H1 (cell line): ENCODE data around the gene RERG. TPM values are rescaled to one million over a fixed set of nuclear protein-coding genes. Genes with fewer than 3 reads are reported as not detected.

Experiments
- CTCF ChIA-PET: fragments of 300-600 bp; sonication (Branson Sonifier 250); formaldehyde crosslinking; loops from one replicate; lab custom pipeline; 2021; ENCODE audit not compliant: partially characterized antibody; lab: Charles Lee
- POLR2A ChIA-PET: fragments of 300-600 bp; sonication (Branson Sonifier 250); formaldehyde crosslinking; loops from one replicate; lab custom pipeline; 2021; ENCODE audit warnings: inconsistent platforms; ENCODE audit not compliant: partially characterized antibody; lab: Charles Lee
- DNase-seq, 2 experiments: peaks; one replicate each; pipeline versions ENCODE4 v3.0.0 to v3.0.0-alpha.2; 2010 to 2022; ENCODE audit warnings: low spot score in 2 of 2, low read depth in 1 of 2, mixed read lengths in 1 of 2
- FAIRE-seq: peaks from 2 replicates; lab custom pipeline; 2011; peaks lifted over from hg19 to GRCh38; lab: Jason Lieb, UNC
- H2AFZ ChIP-seq: 2 replicates; pipeline ENCODE4 v1.8.1; 2012; ENCODE audit warnings: low read length, inconsistent platforms
- H2AK5ac ChIP-seq: 2 replicates; pipeline ENCODE4 v1.6.1; 2013; ENCODE audit warnings: low read depth, low read length
- H2BK120ac ChIP-seq: replicated peaks from 2 replicates; pipeline ENCODE3; 2013; ENCODE audit warnings: low read depth, low read length, inconsistent platforms
- H2BK12ac ChIP-seq: 2 replicates; pipeline ENCODE4 v1.6.1; 2013; ENCODE audit warnings: low read depth, low read length
- H2BK15ac ChIP-seq: 2 replicates; pipeline ENCODE4 v1.6.1; 2013; ENCODE audit warnings: low read length
- H2BK20ac ChIP-seq: 2 replicates; pipeline ENCODE4 v1.6.1; 2013; ENCODE audit warnings: low read length
- H2BK5ac ChIP-seq: 2 replicates; pipeline ENCODE4 v1.6.1; 2013; ENCODE audit warnings: low read depth, low read length
- H3K14ac ChIP-seq: 2 replicates; pipeline ENCODE4 v1.6.1; 2013; ENCODE audit warnings: inconsistent platforms; ENCODE audit not compliant: insufficient read length
- H3K18ac ChIP-seq: 2 replicates; pipeline ENCODE4 v1.6.1; 2013; ENCODE audit warnings: low read length; ENCODE audit errors: extremely low read depth
- H3K23ac ChIP-seq: 2 replicates; pipeline ENCODE4 v1.6.1; 2013; ENCODE audit warnings: inconsistent platforms; ENCODE audit not compliant: insufficient read length
- H3K23me2 ChIP-seq: 2 replicates; pipeline ENCODE4 v1.6.1; 2013; ENCODE audit warnings: low read depth, low read length
- H3K27ac ChIP-seq: 2 replicates; pipeline ENCODE4 v1.6.1; 2011; ENCODE audit warnings: low read depth, low read length, inconsistent platforms
- H3K27me3 ChIP-seq, 4 experiments: replicated peaks in 1 of 4; 1 replicate in 1 of 4; 2 replicates in 3 of 4; pipeline versions ENCODE4 v1.6.1 to v1.8.1; 2011 to 2013; ENCODE audit warnings: low read length in 3 of 4, mild to moderate bottlenecking in 3 of 4, inconsistent platforms in 2 of 4, mixed read lengths in 2 of 4, moderate library complexity in 1 of 4; ENCODE audit not compliant: control insufficient read depth in 3 of 4, insufficient read depth in 3 of 4; ENCODE audit errors: extremely low read depth in 1 of 4
- H3K36me3 ChIP-seq, 4 experiments: 2 replicates each; pipeline versions ENCODE4 v1.6.1 to v1.8.1; 2011 to 2013; ENCODE audit warnings: mild to moderate bottlenecking in 4 of 4, low read length in 3 of 4, moderate library complexity in 2 of 4, control low read depth in 1 of 4, inconsistent platforms in 1 of 4; ENCODE audit not compliant: insufficient read depth in 4 of 4, control insufficient read depth in 2 of 4
- H3K4ac ChIP-seq: replicated peaks from 2 replicates; pipeline ENCODE3; 2013; ENCODE audit warnings: low read length, low read depth, mixed read lengths, inconsistent platforms; ENCODE audit not compliant: insufficient read length
- H3K4me1 ChIP-seq, 4 experiments: replicated peaks in 1 of 4; 1 replicate in 1 of 4; 2 replicates in 3 of 4; pipeline versions ENCODE4 v1.6.1 to v1.8.1; 2011 to 2013; ENCODE audit warnings: low read length in 3 of 4, inconsistent platforms in 2 of 4, mixed read lengths in 1 of 4; ENCODE audit not compliant: insufficient read depth in 4 of 4, control insufficient read depth in 3 of 4
- H3K4me2 ChIP-seq, 2 experiments: 2 replicates each; pipeline versions ENCODE4 v1.6.1 to v1.8.1; 2011 to 2013; ENCODE audit warnings: low read depth in 2 of 2, low read length in 2 of 2, control low read depth in 1 of 2, inconsistent platforms in 1 of 2, mild to moderate bottlenecking in 1 of 2; ENCODE audit not compliant: insufficient read depth in 1 of 2
- H3K4me3 ChIP-seq, 4 experiments: fragments of 200-600, 300-600 bp in 1 of 4; sonication (generic), shearing (Covaris generic), sonication (Bioruptor Twin) in 1 of 4; 2 replicates each; pipeline versions ENCODE4 v1.5.1 to v1.8.1; 2011 to 2016; ENCODE audit warnings: low read length in 4 of 4, low read depth in 3 of 4, control low read depth in 2 of 4, inconsistent platforms in 2 of 4, mild to moderate bottlenecking in 2 of 4, mixed read lengths in 1 of 4, moderate library complexity in 1 of 4; ENCODE audit not compliant: insufficient read depth in 2 of 4; ENCODE audit errors: extremely low read depth in 1 of 4
- H3K56ac ChIP-seq: replicated peaks from 2 replicates; pipeline ENCODE3; 2013; ENCODE audit warnings: low read depth, mild to moderate bottlenecking, mixed read lengths, low read length, inconsistent platforms; ENCODE audit not compliant: insufficient read length
- H3K79me1 ChIP-seq: 2 replicates; pipeline ENCODE4 v1.6.1; 2013; ENCODE audit warnings: low read depth, low read length, control low read depth
- H3K79me2 ChIP-seq, 2 experiments: 2 replicates each; pipeline versions ENCODE4 v1.6.1 to v1.8.1; 2012 to 2013; ENCODE audit warnings: low read length in 2 of 2, mild to moderate bottlenecking in 2 of 2, inconsistent platforms in 1 of 2; ENCODE audit not compliant: insufficient read depth in 2 of 2, control insufficient read depth in 1 of 2
- H3K9ac ChIP-seq, 4 experiments: replicated peaks in 1 of 4; 1 replicate in 1 of 4; 2 replicates in 3 of 4; pipeline versions ENCODE4 v1.6.1 to v1.8.1; 2011 to 2013; ENCODE audit warnings: low read depth in 3 of 4, low read length in 3 of 4, control low read depth in 2 of 4, mild to moderate bottlenecking in 2 of 4, moderate library complexity in 2 of 4, inconsistent platforms in 1 of 4; ENCODE audit errors: extremely low read depth in 1 of 4
- H3K9me3 ChIP-seq, 2 experiments: 2 replicates each; pipeline versions ENCODE4 v1.6.1 to v1.8.1; 2012 to 2013; ENCODE audit warnings: mild to moderate bottlenecking in 2 of 2, moderate library complexity in 2 of 2, control low read depth in 1 of 2, inconsistent platforms in 1 of 2, low read depth in 1 of 2, low read length in 1 of 2, mixed read lengths in 1 of 2; ENCODE audit not compliant: insufficient read depth in 2 of 2
- H4K20me1 ChIP-seq, 2 experiments: replicated peaks in 1 of 2; 2 replicates each; pipeline versions ENCODE3 to v1.8.1; 2011 to 2013; ENCODE audit warnings: inconsistent platforms in 2 of 2, low read length in 2 of 2, mild to moderate bottlenecking in 1 of 2; ENCODE audit not compliant: insufficient read depth in 2 of 2, control insufficient read depth in 1 of 2
- H4K5ac ChIP-seq: 2 replicates; pipeline ENCODE4 v1.6.1; 2013; ENCODE audit warnings: low read length, low read depth, mixed read lengths, inconsistent platforms; ENCODE audit not compliant: insufficient read length
- H4K8ac ChIP-seq: 2 replicates; pipeline ENCODE4 v1.8.0; 2013; ENCODE audit warnings: mild to moderate bottlenecking, moderate library complexity, low read length, inconsistent platforms; ENCODE audit not compliant: insufficient read depth; ENCODE audit errors: extremely low read depth
- H4K91ac ChIP-seq: replicated peaks from 2 replicates; pipeline ENCODE3; 2013; ENCODE audit warnings: low read length, mixed read lengths, inconsistent platforms; ENCODE audit not compliant: insufficient read length
- CREB1 ChIP-seq: IDR thresholded peaks from 2 replicates; pipeline ENCODE4 v1.6.1; 2012; ENCODE audit warnings: inconsistent platforms
- KDM1A ChIP-seq: fragments of 200-600, 300-600 bp; sonication (generic); IDR thresholded peaks from 2 replicates; pipeline ENCODE4 v1.7.1; 2016; ENCODE audit warnings: mild to moderate bottlenecking, low read length, borderline replicate concordance
- RXRA ChIP-seq: IDR thresholded peaks from 2 replicates; pipeline ENCODE4 v1.6.1; 2011; ENCODE audit warnings: low read depth, mild to moderate bottlenecking, low read length, moderate library complexity; ENCODE audit not compliant: insufficient read depth
- WGBS, 2 experiments: shearing (Covaris generic) in 1 of 2; methylation state at CpG; one replicate each; pipeline versions ENCODE4 v1.1.6 to v1.1.7; 2013 to 2015; ENCODE audit warnings: low lambda C conversion rate in 2 of 2, mixed read lengths in 2 of 2, inconsistent platforms in 1 of 2, low coverage in 1 of 2, missing lambda C conversion rate in 1 of 2; ENCODE audit not compliant: insufficient replicate concordance in 2 of 2, insufficient coverage in 1 of 2, insufficient read length in 1 of 2; ENCODE audit errors: extremely low coverage in 1 of 2, missing lambda C conversion rate in 1 of 2; 5-methylcytosine and 5-hydroxymethylcytosine counted together
- polyA plus RNA-seq, 7 experiments: library from polyadenylated mRNA; depleted of rRNA in 3 of 7; stranded (reverse) in 5 of 7; unstranded in 2 of 7; fragments of >200 nt in 5 of 7; fragments of 200-250 nt in 2 of 7; gene quantifications; 1 replicate in 5 of 7; 2 replicates in 1 of 7; 4 replicates in 1 of 7; pipeline versions ENCODE4 v1.2.1 to v1.2.3, GENCODE V29; 2011 to 2013; ENCODE audit warnings: missing spikeins in 2 of 7, mixed read lengths in 2 of 7
- total RNA-seq: library from RNA; stranded (reverse); fragmentation: NEBNext Ultra II Directional; extraction: Animal tissue kit (Norgen Biotek cat#: 25700); gene quantifications from 2 replicates; pipeline ENCODE4 v1.2.1, GENCODE V29; 2021

The RERG gene
- total and polyA plus RNA-seq, 2 of the 8 experiments (the other 6 are each of a cell fraction or from before 2014, with no cell fraction given) = 0.12 to 0.86 TPM

DNA sequence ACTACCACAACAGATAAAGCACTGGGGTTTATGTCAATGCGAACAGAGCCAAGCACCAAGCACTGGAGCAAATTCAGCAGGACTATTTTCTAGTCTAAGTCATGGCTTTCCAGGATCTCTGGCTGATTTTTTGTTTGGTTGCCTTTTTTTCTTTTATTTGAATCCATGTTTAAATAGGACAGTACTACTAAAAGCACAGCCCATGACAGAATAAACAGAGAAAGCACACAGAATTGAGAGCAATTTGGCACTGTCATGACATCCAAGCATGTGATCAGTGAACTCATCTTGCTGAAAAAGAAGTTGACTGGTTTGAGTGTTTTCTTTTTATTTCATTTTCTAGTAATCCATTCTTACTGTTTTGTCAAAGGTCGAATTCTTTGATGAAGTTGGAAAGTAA, 23.1 kb upstream of the RERG start:
- Histone ChIP-seq H3K4me2 (no peak overlapping the region), H3K4ac (no peak overlapping the region), H3K4me3 (no peak overlapping the region), H2BK15ac (no peak overlapping the region), H3K27me3 (no peaks in the 10 kb centered on the region), H2BK120ac (no peak overlapping the region), H3K14ac (no peak overlapping the region), H3K4me1 (no peaks in the 10 kb centered on the region), H3K23ac (no peak overlapping the region), H2AFZ (no peak overlapping the region), H2BK5ac (no peak overlapping the region), H2BK12ac (no peak overlapping the region), H3K56ac (no peak overlapping the region), H3K79me1 (no peaks in the 10 kb centered on the region), H3K9ac (no peak overlapping the region), H3K27ac (no peak overlapping the region), H4K20me1 (no peaks in the 10 kb centered on the region), H3K18ac (no peak overlapping the region), H3K23me2 (no peaks in the 10 kb centered on the region; the same call in 1 of the 2 replicates), H4K91ac (no peak overlapping the region), H3K36me3 (no peaks in the 10 kb centered on the region), H2BK20ac (no peak overlapping the region), H4K5ac (no peak overlapping the region), H2AK5ac (no peak overlapping the region), H3K79me2 (no peaks in the 10 kb centered on the region), H4K8ac (no peak overlapping the region), H3K9me3 (no peaks in the 10 kb centered on the region)
- CTCF ChIA-PET = interaction anchor here (1.0 kb wide), 1 partner anchor 237 kb away, joined by 3 read pairs; no protein-coding TSS in a partner anchor
- 80% methylated on average over 2 of the region's 2 CpGs; no CpG with 5 or more reads in 1 of the 2 experiments for WGBS, 2 experiments
- FAIRE-seq (no peak), DNase-seq (no peak)
- POLR2A ChIA-PET = no interaction called here
- no peak for TF ChIP-seq KDM1A
- no peak for TF ChIP-seq CREB1
- TF ChIP-seq RXRA = no peak
